ENCODE results near the gene HIRA.
"Not testable (repeated sequence)": the region's sequence is repeated elsewhere in the genome, so short reads cannot be mapped to it uniquely, and the experiment has no call there.

The HIRA gene

GRCh38 chr22:19306535-19306934 is 125.0 kb downstream of the HIRA start:
- not testable (repeated sequence) for DNase-seq

DNA sequence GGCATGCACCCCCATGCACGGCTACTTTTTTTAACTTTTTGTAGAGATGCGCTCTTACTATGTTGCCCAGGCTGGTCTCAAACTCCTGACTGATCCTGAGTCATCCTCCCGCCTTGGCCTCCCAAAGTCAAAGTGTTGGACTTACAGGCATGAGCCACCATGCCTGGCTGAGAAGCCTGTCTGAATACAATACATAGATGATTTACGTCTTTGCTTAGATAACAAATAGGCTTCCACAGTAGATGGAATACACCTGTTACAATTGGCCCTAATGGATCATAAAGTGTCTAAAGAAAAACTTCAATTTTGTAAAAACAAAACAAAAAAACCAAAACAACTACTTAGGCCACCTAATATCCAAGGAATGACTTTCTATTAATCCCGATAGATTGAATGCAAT is 127.0 kb downstream of the HIRA start:
- no peak for DNase-seq

DNA sequence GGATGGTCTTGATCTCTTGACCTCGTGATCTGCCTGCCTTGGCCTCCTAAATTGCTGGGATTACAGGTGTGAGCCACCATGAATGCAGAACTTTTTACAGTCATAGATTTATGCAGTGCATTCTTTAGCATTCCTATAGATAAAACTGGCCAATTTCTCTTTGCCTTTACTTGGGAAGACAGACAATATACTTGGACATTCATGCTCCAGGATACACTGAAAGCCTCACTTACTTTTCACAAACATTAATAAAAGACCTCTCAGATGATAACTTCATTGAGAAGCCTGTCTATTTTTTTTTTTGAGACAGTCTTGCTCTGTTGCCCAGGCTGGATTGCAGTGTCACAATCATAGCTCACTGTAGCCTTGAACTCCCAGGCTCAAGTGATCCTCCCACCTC is 127.7 kb downstream of the HIRA start:
- no peak for DNase-seq

GRCh38 chr22:19295733-19296132 is 135.8 kb downstream of the HIRA start:
- DNase-seq, result no peak

- no peak for DNase-seq
These were observed 138.9 kb downstream of the HIRA start for GRCh38 chr22:19292458-19293230.

- DNase-seq, result peak; percentile 66 to 78
These were observed 139.7 kb downstream of the HIRA start, which contains the start of gene CLTCL1 for GRCh38 chr22:19291580-19292457. CLTCL1 (minus strand) TSS chr22:19291719; CDS start chr22:19291641, 78 bp downstream.

DNA sequence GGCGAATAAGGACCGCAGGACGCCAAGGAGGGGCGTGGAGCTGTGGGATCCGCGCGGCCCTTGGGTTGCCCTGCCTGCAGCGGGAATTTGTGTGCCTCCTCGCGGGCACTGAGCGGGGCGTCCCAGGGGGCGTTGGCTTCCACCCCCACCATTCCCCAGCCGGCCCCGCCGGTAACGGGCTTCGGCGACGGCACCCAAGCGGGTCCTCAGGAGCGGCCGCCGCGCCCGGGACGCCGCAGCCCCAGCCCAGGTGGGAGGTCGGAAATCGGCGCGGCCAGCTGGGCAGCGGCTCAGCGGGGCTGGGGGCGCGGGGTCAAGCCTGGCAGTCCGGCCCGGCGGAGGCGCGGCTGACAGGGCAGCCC is 140.3 kb downstream of the HIRA start:
- peak; percentile 12 to 29 for DNase-seq

DNA sequence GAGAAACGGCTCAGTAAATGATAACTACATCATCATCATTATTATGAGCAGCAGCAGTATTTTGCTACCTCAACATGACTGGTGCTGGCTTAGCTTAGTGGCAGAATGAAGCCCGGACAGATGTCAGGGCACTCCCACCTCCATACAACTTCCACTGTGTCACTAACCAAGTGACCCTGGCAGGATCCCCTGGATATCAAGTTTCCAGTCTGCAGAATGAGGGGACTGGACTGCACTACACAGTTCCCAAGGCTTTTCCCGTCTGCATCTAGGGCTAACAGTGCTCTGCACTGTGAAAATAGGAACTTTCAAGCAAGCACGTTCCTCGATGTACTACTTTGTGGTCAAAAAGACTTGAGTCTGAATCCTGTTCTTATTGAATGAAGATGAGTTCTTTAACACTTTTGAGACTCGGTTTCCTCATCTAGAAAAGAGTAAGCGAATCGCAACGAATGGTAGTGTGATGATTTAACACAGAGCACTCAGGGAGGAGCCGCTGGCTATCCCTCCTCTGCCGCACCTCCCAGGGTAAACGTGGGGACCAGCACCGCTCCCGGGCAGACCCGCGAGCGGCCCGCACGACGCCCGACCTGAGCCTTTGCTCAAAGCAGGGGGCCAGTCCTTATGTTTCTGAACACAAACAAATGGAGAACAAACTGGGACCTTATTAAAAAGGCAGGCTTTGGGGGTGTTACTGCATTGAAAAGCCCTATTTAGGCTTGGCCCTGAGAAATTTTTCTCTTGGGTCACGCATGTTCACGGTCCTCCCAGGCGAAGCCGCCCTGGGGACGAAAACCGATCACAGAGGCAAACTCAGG is 140.9 kb downstream of the HIRA start:
- DNase-seq, result no peak

- peak in 1 of 2 donors; percentile 15 for DNase-seq
These were observed 141.9 kb downstream of the HIRA start for GRCh38 chr22:19289475-19290161.

DNA sequence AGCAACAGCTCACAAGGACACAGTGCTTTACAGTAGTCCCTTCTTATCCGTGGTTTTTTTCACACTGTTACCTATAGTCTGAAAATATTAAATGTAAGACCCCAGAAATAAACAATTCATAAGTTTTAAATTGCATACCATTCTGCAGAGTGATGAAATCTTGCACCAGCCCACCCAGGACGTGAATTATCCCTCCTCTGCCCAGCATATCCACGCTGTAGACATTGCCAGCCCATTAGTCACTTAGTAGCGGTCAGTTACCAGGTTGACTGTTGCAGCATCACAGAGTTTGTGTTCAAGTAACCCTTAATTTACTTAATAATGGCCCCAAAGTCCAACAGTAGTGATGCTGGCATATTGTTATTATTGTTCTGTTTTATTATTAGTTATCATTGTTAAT is 143.6 kb downstream of the HIRA start:
- no peak for DNase-seq

GRCh38 chr22:19287076-19287707 is 144.3 kb downstream of the HIRA start:
- DNase-seq, result no peak

GRCh38 chr22:19285831-19286230 is 145.7 kb downstream of the HIRA start:
- no peak for DNase-seq

Measured in CD4-positive, alpha-beta T cell treated with Interleukin-4 for 1 hour (primary cell).